HG03060 (cell line): ENCODE data around the gene DEFB127.
"Not testable (repeated sequence)": the region's sequence is repeated elsewhere in the genome, so short reads cannot be mapped to it uniquely, and the experiment has no call there.

Source experiments
- ATAC-seq: cut with Tn5 transposase; IDR thresholded peaks from one replicate; pipeline ENCODE4 v1.9.1; 2021; ENCODE audit warnings: low read depth, moderate number of reproducible peaks; ENCODE audit not compliant: unreplicated experiment

DEFB127 gene, protein sequence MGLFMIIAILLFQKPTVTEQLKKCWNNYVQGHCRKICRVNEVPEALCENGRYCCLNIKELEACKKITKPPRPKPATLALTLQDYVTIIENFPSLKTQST

GRCh38 chr20:157154-157553 is at the start of gene DEFB127:
Gene DEFB127 (plus strand): TSS chr20:157454. CDS start chr20:157545, 91 bp downstream.
- ATAC-seq = no peak

DNA sequence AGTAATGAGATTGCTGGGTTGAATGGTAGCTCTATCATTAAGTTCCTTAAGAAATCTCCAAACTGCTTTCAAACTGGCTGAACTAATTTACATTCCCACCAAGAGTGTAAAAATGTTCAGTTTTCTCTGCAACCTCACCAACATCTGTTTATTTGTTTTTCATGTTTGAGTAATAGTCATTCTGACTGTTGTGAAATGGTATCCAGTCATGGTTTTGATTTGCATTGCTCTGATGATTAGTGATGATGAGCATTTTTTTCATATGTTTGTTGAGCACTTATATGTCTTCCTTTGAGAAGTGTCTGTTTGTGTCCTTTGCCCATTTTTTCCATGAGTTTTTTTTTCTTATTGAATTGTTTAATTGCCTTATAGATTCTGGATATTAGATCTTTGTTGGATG is 44.9 kb upstream of the DEFB127 start:
- ATAC-seq = no peak

- ATAC-seq = no peak
Measured at GRCh38 chr20:117518-117917, 39.7 kb upstream of the DEFB127 start.

GRCh38 chr20:129786-130323 is 27.4 kb upstream of the DEFB127 start:
- not testable (repeated sequence) for ATAC-seq

DNA sequence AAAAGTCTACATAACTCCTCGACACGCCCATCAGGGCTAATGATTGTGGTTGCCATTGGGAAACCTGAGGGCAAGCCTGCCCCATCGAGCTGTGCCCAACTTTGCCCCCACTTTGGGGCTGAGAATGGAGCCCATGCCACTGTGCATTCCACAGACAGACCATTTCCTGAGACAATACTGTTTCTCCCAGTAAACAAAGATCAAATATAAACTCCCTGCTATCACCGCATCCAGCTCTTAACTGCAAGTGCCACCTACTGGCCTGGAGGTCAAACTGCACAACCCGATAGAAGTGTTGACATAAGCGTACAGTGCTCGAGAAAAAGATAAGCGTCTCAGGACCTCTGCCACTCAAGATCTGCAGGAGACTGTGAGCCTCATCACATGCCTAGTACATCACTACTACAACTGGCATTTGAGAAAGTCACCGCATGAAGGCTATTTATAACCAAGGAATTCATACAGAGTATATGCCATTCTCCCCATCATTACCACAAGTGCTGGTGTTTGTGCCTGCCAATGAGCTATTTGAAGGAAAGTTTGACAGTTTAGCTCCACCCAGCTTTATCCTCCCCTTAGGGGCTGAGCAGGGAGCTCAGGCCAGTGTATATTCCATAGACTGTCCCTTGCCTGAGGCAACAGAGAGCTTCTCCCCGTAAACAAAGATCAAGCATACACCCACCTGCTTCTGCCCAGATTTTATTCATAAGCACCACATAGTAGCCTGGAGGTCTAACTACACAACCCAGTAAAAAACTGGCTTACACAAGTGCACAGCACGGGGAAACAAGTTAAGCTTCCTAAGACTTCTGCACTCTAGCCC is 19.4 kb upstream of the DEFB127 start:
- no peak for ATAC-seq

DNA sequence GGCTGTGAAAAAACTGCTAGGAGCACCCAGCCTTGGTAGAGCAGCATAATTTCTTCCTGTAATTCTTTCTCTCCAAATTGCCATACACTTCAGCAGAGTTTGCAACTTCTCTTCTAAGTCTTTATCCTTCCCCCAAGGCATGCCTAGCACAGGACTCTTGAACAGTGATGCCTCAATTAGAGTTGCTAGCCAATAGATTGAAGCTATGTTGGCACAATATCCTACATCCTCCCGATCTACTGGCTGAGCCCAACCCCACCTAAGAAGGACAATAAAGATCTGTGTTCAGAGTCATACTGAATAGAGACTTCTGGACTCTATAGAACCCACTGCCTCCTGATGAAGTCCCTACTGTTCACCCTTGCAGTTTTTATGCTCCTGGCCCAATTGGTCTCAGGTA is 15.0 kb upstream of the DEFB127 start, which contains the start of gene DEFB126:
Gene DEFB126, plus strand, starts transcription at position 301 of the 400 bp plus-strand sequence. Its CDS starts 39 bp downstream, at position 340.
- no peak for ATAC-seq

DNA sequence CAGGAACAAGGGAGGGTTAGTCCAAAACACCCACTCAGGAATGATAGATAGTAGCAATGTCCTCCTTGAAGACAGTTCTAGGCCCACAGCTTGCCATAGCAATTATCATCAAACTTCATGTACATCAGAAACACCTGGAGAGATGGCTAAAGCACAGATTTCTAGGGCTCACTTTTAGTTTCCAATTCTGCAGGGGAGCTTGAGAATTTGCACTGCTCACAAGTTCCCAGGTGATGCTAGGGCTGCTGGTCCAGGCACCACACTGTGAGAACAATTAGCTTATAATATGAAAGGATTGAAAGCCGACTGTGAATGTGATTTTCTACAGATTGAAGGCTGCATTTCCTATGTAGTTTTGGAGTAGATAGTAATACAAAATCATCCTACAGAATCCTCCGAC is 11.4 kb upstream of the DEFB127 start:
- ATAC-seq = no peak

DNA sequence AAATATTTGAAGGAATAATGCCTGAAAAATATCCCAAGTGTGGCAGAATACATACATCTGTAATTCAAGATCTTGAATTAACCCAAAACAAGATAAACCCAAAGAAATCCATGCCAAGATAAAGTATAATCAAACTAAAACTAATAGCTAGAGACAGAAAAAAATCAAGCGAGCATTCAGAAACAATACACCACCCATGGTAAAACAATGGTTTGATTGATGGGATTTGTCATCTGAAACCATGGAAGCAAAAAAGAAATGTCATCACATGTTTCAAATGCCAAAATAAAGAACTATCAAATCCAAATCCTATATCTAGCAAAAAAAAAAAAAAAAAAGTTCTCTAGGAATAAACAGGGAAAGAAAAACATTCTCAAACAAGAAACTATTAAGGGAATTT is 5.1 kb upstream of the DEFB127 start:
- ATAC-seq = no peak

DNA sequence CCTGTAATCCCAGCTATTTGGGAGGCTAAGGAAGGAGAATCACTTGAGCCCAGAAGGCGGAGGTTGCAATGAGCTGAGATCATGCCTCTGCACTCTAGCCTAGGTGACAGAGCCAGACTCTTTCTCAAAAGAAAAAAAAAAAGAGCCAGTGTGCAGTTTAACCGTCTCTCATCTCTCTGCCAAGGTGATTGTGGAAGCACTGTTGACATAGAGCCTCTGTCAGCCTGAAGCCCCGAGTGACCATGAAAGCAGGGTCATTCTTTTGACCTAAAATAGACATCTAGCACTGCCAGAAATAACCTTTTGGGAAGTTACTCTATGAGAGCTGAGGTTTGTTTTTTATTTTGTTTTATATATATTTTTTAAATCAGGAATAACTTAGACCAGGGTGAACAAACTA is 7.4 kb downstream of the DEFB127 start:
- ATAC-seq = no peak

GRCh38 chr20:168876-169275 is 11.6 kb downstream of the DEFB127 start:
- ATAC-seq = no peak

GRCh38 chr20:184288-184687 is 27.0 kb downstream of the DEFB127 start:
- ATAC-seq = no peak

DNA sequence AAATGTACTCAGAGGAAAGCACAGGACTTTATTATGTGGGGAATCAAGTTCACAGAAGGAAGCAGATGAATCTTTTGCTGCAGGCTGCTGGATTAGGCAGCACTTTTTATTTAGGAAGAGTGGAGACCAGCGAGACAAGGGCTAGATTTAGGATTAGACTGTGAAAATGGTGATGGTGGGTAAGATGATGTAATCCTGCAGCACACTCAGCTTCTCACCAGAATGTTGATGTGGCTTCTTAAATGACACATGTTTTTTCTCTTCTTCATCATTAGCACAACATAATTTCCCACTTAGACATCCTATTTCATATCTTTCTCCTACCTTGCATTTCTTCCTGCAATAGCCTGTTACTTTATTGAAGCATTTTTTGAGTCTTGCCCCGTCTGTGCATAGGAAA is 30.5 kb downstream of the DEFB127 start:
- no peak for ATAC-seq

- ATAC-seq = no peak
Measured at GRCh38 chr20:189611-190010, 32.4 kb downstream of the DEFB127 start, which contains the start of gene DEFB128. Gene DEFB128 (minus strand): TSS chr20:189711. CDS start chr20:189623, 88 bp downstream.

DNA sequence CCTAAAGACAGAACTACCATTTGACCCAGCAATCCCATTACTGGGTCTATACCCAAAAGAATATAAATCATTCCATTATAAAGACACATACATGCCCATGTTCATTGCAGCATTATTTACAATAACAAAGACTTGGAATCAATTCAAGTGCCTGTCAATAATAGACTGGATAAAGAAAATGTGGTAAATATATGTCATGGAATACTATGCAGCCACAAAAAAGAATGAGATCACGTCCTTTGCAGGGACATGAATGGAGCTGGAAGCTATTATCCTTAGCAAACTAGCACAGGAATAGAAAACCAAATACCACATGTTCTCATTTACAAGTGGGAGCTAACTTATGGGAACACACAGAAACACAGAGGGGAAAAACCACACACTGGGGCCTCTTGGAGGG is 41.0 kb downstream of the DEFB127 start:
- ATAC-seq = no peak

DNA sequence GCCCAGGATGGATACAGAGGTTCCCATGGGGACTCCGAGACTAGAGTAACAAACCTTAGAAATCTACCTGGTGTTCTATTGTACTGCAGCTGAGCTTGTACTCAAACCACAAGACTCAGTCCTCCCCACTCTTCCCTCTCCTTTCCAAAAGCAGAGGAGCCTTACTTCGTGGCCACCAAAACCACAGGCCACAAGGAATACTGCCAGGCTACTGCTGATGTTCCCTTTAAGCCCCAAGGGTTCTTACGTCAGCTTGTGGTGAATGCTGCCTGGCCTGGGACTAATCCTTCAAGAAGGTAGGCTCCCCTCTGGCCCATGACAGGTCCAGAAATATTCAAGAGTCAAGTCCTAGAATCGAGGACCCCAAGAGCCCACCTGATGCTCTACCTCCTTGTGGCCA is 42.7 kb downstream of the DEFB127 start:
- no peak for ATAC-seq

DNA sequence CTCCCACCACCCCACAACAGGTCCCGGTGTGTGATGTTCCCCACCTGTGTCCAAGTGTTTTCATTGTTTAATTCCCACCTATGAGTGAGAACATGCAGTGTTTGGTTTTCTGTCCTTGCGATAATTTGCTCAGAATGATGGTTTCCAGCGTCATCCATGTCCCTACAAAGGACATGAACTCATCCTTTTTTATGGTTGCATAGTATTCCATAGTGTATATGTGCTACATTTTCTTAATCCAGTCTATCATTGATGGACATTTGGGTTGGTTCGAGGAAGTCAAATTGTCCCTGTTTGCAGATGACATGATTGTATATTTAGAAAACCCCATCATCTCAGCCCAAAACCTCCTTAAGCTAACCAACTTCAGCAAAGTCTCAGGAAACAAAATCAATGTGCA is 46.4 kb downstream of the DEFB127 start:
- not testable (repeated sequence) for ATAC-seq
